Raji (cell line): Measurements from ENCODE around the gene CCDC77.

ENCODE experiments used
- POLR2A ChIP-seq: IDR thresholded peaks from 2 replicates; pipeline ENCODE4 v1.6.1; 2011; ENCODE audit warnings: low read depth, low read length, control low read depth; ENCODE audit not compliant: insufficient read depth

Gene CCDC77

GRCh38 chr12:442235-442884 lies 40.9 kb downstream of the CCDC77 start:
- TF ChIP-seq POLR2A: no peak

GRCh38 chr12:447141-447540 lies 45.7 kb downstream of the CCDC77 start:
- no peak for TF ChIP-seq POLR2A

GRCh38 chr12:449203-449602 lies 47.8 kb downstream of the CCDC77 start:
- no peak for TF ChIP-seq POLR2A

GRCh38 chr12:450438-450837 lies 49.0 kb downstream of the CCDC77 start:
- TF ChIP-seq POLR2A: no peak

- TF ChIP-seq POLR2A: no peak
These were observed 51.3 kb downstream of the CCDC77 start for GRCh38 chr12:452667-453210.

GRCh38 chr12:454833-455232 lies 53.4 kb downstream of the CCDC77 start:
- no peak for TF ChIP-seq POLR2A

GRCh38 chr12:455821-456220 lies 54.4 kb downstream of the CCDC77 start:
- no peak for TF ChIP-seq POLR2A

- no peak for TF ChIP-seq POLR2A
These were observed 56.2 kb downstream of the CCDC77 start for GRCh38 chr12:457676-458075.

- TF ChIP-seq POLR2A: no peak
These were observed 57.6 kb downstream of the CCDC77 start for GRCh38 chr12:459050-459429.

GRCh38 chr12:459430-460258 lies 58.2 kb downstream of the CCDC77 start, which contains the start of gene B4GALNT3:
B4GALNT3 (plus strand) TSS chr12:459939; CDS start chr12:460377, 438 bp downstream.
- TF ChIP-seq POLR2A: no peak

GRCh38 chr12:460261-461230 lies 59.1 kb downstream of the CCDC77 start:
- no peak for TF ChIP-seq POLR2A

- TF ChIP-seq POLR2A: no peak
These were observed 60.0 kb downstream of the CCDC77 start for GRCh38 chr12:461425-461824.

- TF ChIP-seq POLR2A: no peak
These were observed 61.7 kb downstream of the CCDC77 start for GRCh38 chr12:462936-463705.
